HepG2 (cell line): ENCODE data around the gene ARHGAP30. TPM values are rescaled to one million over a fixed set of nuclear protein-coding genes. Genes with fewer than 3 reads are reported as not detected.

Source experiments
- ATAC-seq: fragments of 200-7000 bp; cut with Tn5 transposase; 3 replicates; pipeline ENCODE4 v1.9.1; 2020; ENCODE audit warnings: mild to moderate bottlenecking, moderate library complexity
- BruUV-seq: library from RNA; stranded (reverse); fragments of 400-500 nt; replicated peaks from 2 replicates; lab custom pipeline; 2021; lab: Mats Ljungman, UMichigan
- CTCF ChIA-PET: fragments of 300-600 bp; formaldehyde crosslinking; extraction: SDS; loops from one replicate; lab custom pipeline; 2021; ENCODE audit warnings: low total read pairs, inconsistent platforms, low intra/inter-chr PET ratio; lab: Yijun Ruan, JAX
- POLR2A ChIA-PET: fragments of 350-600 bp; sonication (Branson Sonifier 250); formaldehyde crosslinking; loops from one replicate; lab custom pipeline; 2020; ENCODE audit warnings: antibody characterized with exemption, inconsistent platforms; lab: Yijun Ruan, JAX
- DNase-seq: peaks from one replicate; pipeline ENCODE4 v3.0.0-alpha.2; 2015; ENCODE audit warnings: low spot score
- FAIRE-seq: peaks from 3 replicates; lab custom pipeline; 2011; peaks lifted over from hg19 to GRCh38; lab: Jason Lieb, UNC
- H2AFZ ChIP-seq: one replicate; pipeline ENCODE4 v1.6.1; 2011; ENCODE audit warnings: low read length, inconsistent platforms
- H3K27ac ChIP-seq: fragments of 300-600 bp; 3 replicates; pipeline ENCODE4 v1.8.0; 2011; ENCODE audit warnings: mixed run types, mild to moderate bottlenecking, mixed read lengths, low read length, inconsistent platforms; ENCODE audit not compliant: insufficient read depth; ENCODE audit errors: extremely low read length
- H3K27me3 ChIP-seq, 2 experiments: fragments of 200-600 bp in 1 of 2; 2 replicates in 1 of 2; 3 replicates in 1 of 2; pipeline versions ENCODE4 v1.6.0 to v1.8.0; 2011; ENCODE audit warnings: low read length in 2 of 2, mild to moderate bottlenecking in 2 of 2, moderate library complexity in 2 of 2, inconsistent platforms in 1 of 2; ENCODE audit not compliant: insufficient read depth in 2 of 2, control insufficient read depth in 1 of 2
- H3K36me3 ChIP-seq, 2 experiments: fragments of 200-600 bp in 1 of 2; replicated peaks in 1 of 2; 2 replicates in 1 of 2; 3 replicates in 1 of 2; pipeline versions ENCODE4 v1.5.1 to v1.8.0; 2011; ENCODE audit warnings: low read length in 2 of 2, inconsistent platforms in 1 of 2; ENCODE audit not compliant: insufficient read depth in 2 of 2, control insufficient read depth in 1 of 2
- H3K4me1 ChIP-seq: 2 replicates; pipeline ENCODE4 v1.5.1; 2012; ENCODE audit warnings: low read length, inconsistent platforms; ENCODE audit not compliant: insufficient read depth
- H3K4me2 ChIP-seq: 2 replicates; pipeline ENCODE4 v1.6.0; 2011; ENCODE audit warnings: low read depth, low read length, inconsistent platforms
- H3K4me3 ChIP-seq, 3 experiments: fragments of 200-600 bp in 1 of 3; sonication (generic), shearing (Covaris generic) in 1 of 3; replicated peaks in 1 of 3; 2 replicates each; pipeline ENCODE4 v1.5.1; 2011 to 2016; ENCODE audit warnings: low read length in 3 of 3, inconsistent platforms in 2 of 3, low read depth in 2 of 3, mild to moderate bottlenecking in 2 of 3, control low read depth in 1 of 3, mixed read lengths in 1 of 3; ENCODE audit not compliant: insufficient read depth in 1 of 3
- H3K79me2 ChIP-seq: one replicate; pipeline ENCODE4 v1.6.1; 2011; ENCODE audit warnings: low read length, inconsistent platforms; ENCODE audit not compliant: insufficient read depth
- H3K9ac ChIP-seq: 2 replicates; pipeline ENCODE4 v1.6.0; 2011; ENCODE audit warnings: mild to moderate bottlenecking, low read depth, low read length, inconsistent platforms; ENCODE audit not compliant: insufficient read depth
- H3K9me3 ChIP-seq: 2 replicates; pipeline ENCODE4 v1.5.1; 2012; ENCODE audit warnings: mild to moderate bottlenecking, low read length
- H4K20me1 ChIP-seq: 2 replicates; pipeline ENCODE4 v1.6.0; 2011; ENCODE audit warnings: inconsistent platforms, mild to moderate bottlenecking, low read length, moderate library complexity; ENCODE audit not compliant: insufficient read depth
- ARNTL ChIP-seq: sonication (generic); formaldehyde crosslinking; IDR thresholded peaks from 2 replicates; pipeline ENCODE4 v1.4.0; 2020; ENCODE audit warnings: mild to moderate bottlenecking, missing genetic modification reagents
- BHLHE40 ChIP-seq: IDR thresholded peaks from 2 replicates; pipeline ENCODE4 v1.6.1; 2011; ENCODE audit warnings: low read length, improper control_type of control experiment
- EEA1 ChIP-seq: sonication (generic); formaldehyde crosslinking; IDR thresholded peaks from 2 replicates; pipeline ENCODE4 v1.5.1; 2020; ENCODE audit warnings: mild to moderate bottlenecking, missing genetic modification reagents, borderline replicate concordance
- KAT8 ChIP-seq: IDR thresholded peaks from 2 replicates; pipeline ENCODE4 v1.6.1; 2016; ENCODE audit warnings: missing genetic modification reagents, missing compliant biosample characterization
- KDM2A ChIP-seq: sonication (generic); formaldehyde crosslinking; IDR thresholded peaks from 2 replicates; pipeline ENCODE4 v1.4.0; 2020; ENCODE audit warnings: low read depth, missing genetic modification reagents, borderline replicate concordance
- LBX2 ChIP-seq: sonication (generic); formaldehyde crosslinking; IDR thresholded peaks from 2 replicates; pipeline ENCODE4 v1.5.0; 2020; ENCODE audit warnings: missing genetic modification reagents, mild to moderate bottlenecking, borderline replicate concordance
- MLXIP ChIP-seq: sonication (generic); formaldehyde crosslinking; IDR thresholded peaks from 2 replicates; pipeline ENCODE4 v1.9.0; 2021; ENCODE audit warnings: missing genetic modification reagents, borderline replicate concordance
- NR0B2 ChIP-seq: sonication (generic); formaldehyde crosslinking; IDR thresholded peaks from 2 replicates; pipeline ENCODE4 v1.4.0; 2020; ENCODE audit warnings: mild to moderate bottlenecking, missing genetic modification reagents
- TAF1 ChIP-seq: sonication (generic); formaldehyde crosslinking; IDR thresholded peaks from 2 replicates; pipeline ENCODE4 v1.4.0; 2020; ENCODE audit warnings: missing genetic modification reagents
- ZNF263 ChIP-seq: sonication (generic); formaldehyde crosslinking; IDR thresholded peaks from 2 replicates; pipeline ENCODE4 v1.4.0; 2020; ENCODE audit warnings: missing genetic modification reagents
- ZNF646 ChIP-seq: sonication (generic); formaldehyde crosslinking; IDR thresholded peaks from 2 replicates; pipeline ENCODE4 v1.9.0; 2021; ENCODE audit warnings: mild to moderate bottlenecking, missing genetic modification reagents
- ZSCAN30 ChIP-seq: sonication (generic); formaldehyde crosslinking; IDR thresholded peaks from 2 replicates; pipeline ENCODE4 v1.5.0; 2020; ENCODE audit warnings: mild to moderate bottlenecking, missing genetic modification reagents
- WGBS: methylation state at CpG from one replicate; pipeline ENCODE4 v1.1.6; 2017; ENCODE audit warnings: low lambda C conversion rate; 5-methylcytosine and 5-hydroxymethylcytosine counted together
- in situ Hi-C: cut with HindIII; loops from 2 replicates; pipeline ENCODE4 v1.10.0; 2017; ENCODE audit warnings: low pct_unique_long_range_greater_than_20kb; ENCODE audit not compliant: extremely low pct_ligation_motif_present
- intact Hi-C: fragments of 100-400 bp; cut with micrococcal nuclease; formaldehyde crosslinking; loops from one replicate; pipeline ENCODE4 v1.10.0; 2022; ENCODE audit not compliant: unreplicated experiment
- polyA plus RNA-seq, 8 experiments: library from polyadenylated mRNA; depleted of rRNA in 3 of 8; stranded (reverse) in 7 of 8; unstranded in 1 of 8; fragments of >200 nt; fragmentation: Illumina TruSeq in 4 of 8; extraction: Trizol in 4 of 8; gene quantifications; 2 replicates each; pipeline versions ENCODE4 v1.2.1 to v1.2.3, GENCODE V29; 2011 to 2016; ENCODE audit warnings: low read depth in 4 of 8, missing spikeins in 1 of 8, mixed read lengths in 1 of 8; ENCODE audit not compliant: insufficient read depth in 1 of 8
- total RNA-seq, 5 experiments: library from RNA; depleted of rRNA; stranded (reverse); fragments of >200 nt; fragmentation: Illumina TruSeq; extraction: Trizol; gene quantifications; 2 replicates each; pipeline ENCODE4 v1.2.3, GENCODE V29; 2016; ENCODE audit warnings: low read depth in 1 of 5

Gene ARHGAP30
- total and polyA plus RNA-seq, 2 of the 13 experiments (the other 11 are each of a cell fraction or from before 2014, with no cell fraction given) = 0.13 to 0.20 TPM

- no peak for TF ChIP-seq ZNF263
- no peak for TF ChIP-seq ARNTL (CRISPR knock-in tag)
- TF ChIP-seq KAT8 (CRISPR knock-in tag) = no peak
- TF ChIP-seq NR0B2 (CRISPR knock-in tag) = no peak
Observed at GRCh38 chr1:161086457-161086856, 16.8 kb upstream of the ARHGAP30 start (continued).

- no peaks in the 10 kb centered on the region for H3K79me2 ChIP-seq
- WGBS = 0% methylated on average over 1 of the region's 2 CpGs
- intact Hi-C loops (no loop called here), in situ Hi-C loops (no loop called here)
- H3K9ac ChIP-seq = no peak overlapping the region
- H3K4me1 ChIP-seq = peaks cover 38% of the 10 kb centered on the region
- ChIA-PET CTCF (no interaction called here), POLR2A (interaction anchor here (1.9 kb wide), 1 partner anchor 13 kb away, joined by 4 read pairs; no protein-coding TSS in a partner anchor)
- H3K36me3 ChIP-seq = no peaks in the 10 kb centered on the region
- no peak overlapping the region for H3K4me3 ChIP-seq
- H3K27ac ChIP-seq = no peak overlapping the region
- H4K20me1 ChIP-seq = no peaks in the 10 kb centered on the region
- DNase-seq (no peak), FAIRE-seq (no peak), ATAC-seq (no peak)
- H2AFZ ChIP-seq = no peak overlapping the region
- H3K27me3 ChIP-seq = peaks cover 3 to 26% of the 10 kb centered on the region in 2 experiments; a peak in 3 of 5 replicates
- BruUV-seq = no TSS peak
- no peak overlapping the region for H3K4me2 ChIP-seq
- H3K9me3 ChIP-seq = no peaks in the 10 kb centered on the region
- TF ChIP-seq EEA1 (CRISPR knock-in tag) (no peak), MLXIP (no peak), ZSCAN30 (CRISPR knock-in tag) (no peak), KDM2A (no peak), TAF1 (CRISPR knock-in tag) (no peak), ZNF646 (CRISPR knock-in tag) (no peak), BHLHE40 (no peak), LBX2 (CRISPR knock-in tag) (no peak)
Observed at GRCh38 chr1:161085165-161085564, 15.5 kb upstream of the ARHGAP30 start.
